Measurements from ENCODE around the gene CAD.

GRCh38 chr2:27285481-27285880 is 68.3 kb downstream of the CAD start:
- no peak for TF ChIP-seq MYC (IDR thresholded peaks at IDR 0.05; ENCODE audit: low read depth, low read length)
- TF ChIP-seq CTCF (IDR thresholded peaks at IDR 0.05; ENCODE audit: low read depth, low read length), result no peak
- no peak for TF ChIP-seq MAX (IDR thresholded peaks at IDR 0.05; ENCODE audit: low read depth, low read length)

All from NB4 (cell line).